ENCODE results near the gene DPEP1. TPM values are rescaled to one million over a fixed set of nuclear protein-coding genes. Genes with fewer than 3 reads are reported as not detected.

The DPEP1 gene
- total RNA-seq, 6 experiments from 2014 or later, result 0.93 TPM; not detected in 5

GRCh38 chr16:89620406-89620841 lies 7.0 kb downstream of the DPEP1 start:
- WGBS (ENCODE audit: insufficient coverage, low coverage, low lambda C conversion rate, missing lambda C conversion rate), result 79% methylated on average over 5 of the region's 16 CpGs
- TF ChIP-seq POLR2A (IDR thresholded peaks at IDR 0.05) (no peak), CTCF (IDR thresholded peaks at IDR 0.05) (no peak)
- H3K4me1 ChIP-seq, result no peaks in the 10 kb centered on the region
- H3K27ac ChIP-seq, result no peak overlapping the region
- H3K27me3 ChIP-seq, result no peaks in the 10 kb centered on the region
- DNase-seq (no peak), ATAC-seq (no peak)
- no peaks in the 10 kb centered on the region for H3K36me3 ChIP-seq
- intact Hi-C loops (cut with DNase I), result no loop called here
- H3K4me3 ChIP-seq, result no peak overlapping the region
- H3K9me3 ChIP-seq, result no peaks in the 10 kb centered on the region

- no peak overlapping the region for H3K27ac ChIP-seq
- no peak for TF ChIP-seq POLR2A (IDR thresholded peaks at IDR 0.05)
- no peak for TF ChIP-seq CTCF (IDR thresholded peaks at IDR 0.05)
- no peaks in the 10 kb centered on the region for H3K9me3 ChIP-seq
- DNase-seq (no peak), ATAC-seq (no peak)
- H3K36me3 ChIP-seq, result no peaks in the 10 kb centered on the region
- 80% methylated on average over 1 of the region's 18 CpGs for WGBS (ENCODE audit: insufficient coverage, low coverage, low lambda C conversion rate, missing lambda C conversion rate)
- no peaks in the 10 kb centered on the region for H3K4me1 ChIP-seq
- no peaks in the 10 kb centered on the region for H3K27me3 ChIP-seq
- no peak overlapping the region for H3K4me3 ChIP-seq
- intact Hi-C loops (cut with DNase I), result no loop called here
These were observed 7.8 kb downstream of the DPEP1 start for GRCh38 chr16:89621136-89621697.

- DNase-seq (no peak), ATAC-seq (no peak)
- intact Hi-C loops (cut with DNase I), result no loop called here
- no peak for TF ChIP-seq CTCF (IDR thresholded peaks at IDR 0.05)
- no peak for TF ChIP-seq POLR2A (IDR thresholded peaks at IDR 0.05)
- WGBS (ENCODE audit: insufficient coverage, low coverage, low lambda C conversion rate, missing lambda C conversion rate), result 37% methylated on average over 4 of the region's 32 CpGs
- H3K27me3 ChIP-seq, result no peaks in the 10 kb centered on the region
- no peak overlapping the region for H3K27ac ChIP-seq
- H3K36me3 ChIP-seq, result no peaks in the 10 kb centered on the region
- H3K4me3 ChIP-seq, result no peak overlapping the region
- no peaks in the 10 kb centered on the region for H3K4me1 ChIP-seq
- no peaks in the 10 kb centered on the region for H3K9me3 ChIP-seq
These were observed 8.4 kb downstream of the DPEP1 start for GRCh38 chr16:89621698-89622409.

GRCh38 chr16:89623511-89624261 lies 10.2 kb downstream of the DPEP1 start:
- intact Hi-C loops (cut with DNase I), result no loop called here
- no peaks in the 10 kb centered on the region for H3K9me3 ChIP-seq
- H3K36me3 ChIP-seq, result no peaks in the 10 kb centered on the region
- H3K27me3 ChIP-seq, result no peaks in the 10 kb centered on the region
- 43% methylated on average over 24 of the region's 28 CpGs for WGBS (ENCODE audit: insufficient coverage, low coverage, low lambda C conversion rate, missing lambda C conversion rate)
- no peak overlapping the region for H3K4me3 ChIP-seq
- ATAC-seq (peak; percentile 38 to 63 (median 57)), DNase-seq (no peak)
- TF ChIP-seq POLR2A (IDR thresholded peaks at IDR 0.05) (no peak), CTCF (IDR thresholded peaks at IDR 0.05) (no peak)
- no peaks in the 10 kb centered on the region for H3K4me1 ChIP-seq
- no peak overlapping the region for H3K27ac ChIP-seq
